ENCODE data around the gene DEXI. TPM values are rescaled to one million over a fixed set of nuclear protein-coding genes. Genes with fewer than 3 reads are reported as not detected.

DEXI gene
- total RNA-seq, 1 donor = 34.0 TPM

GRCh38 chr16:10892782-10893318, 49.4 kb downstream of the DEXI start:
- Histone ChIP-seq H3K79me2 (ENCODE audit: insufficient read depth, low read length) (no peaks in the 10 kb centered on the region), H2AFZ (ENCODE audit: low read length) (no peak overlapping the region), H4K20me1 (ENCODE audit: insufficient read depth, low read length) (no peaks in the 10 kb centered on the region), H3K4me2 (ENCODE audit: insufficient read depth, low read length) (no peak overlapping the region), H3K9me3 (ENCODE audit: low read depth, low read length) (no peaks in the 10 kb centered on the region), H3K4me1 (ENCODE audit: insufficient read depth, low read length) (no peaks in the 10 kb centered on the region), H3K4me3 (ENCODE audit: insufficient read depth, low read length) (no peak overlapping the region), H3K27me3 (ENCODE audit: insufficient read depth, low read length) (no peaks in the 10 kb centered on the region), H3K27ac (ENCODE audit: low read depth, low read length) (no peak overlapping the region), H3K36me3 (ENCODE audit: insufficient read depth, low read length) (no peaks in the 10 kb centered on the region)
- DNase-seq (ENCODE audit: insufficient read length, low spot score, missing footprints) = no peak
- no peak for TF ChIP-seq CTCF (IDR thresholded peaks at IDR 0.05; ENCODE audit: extremely low read depth, low read depth, low read length)

- Histone ChIP-seq H3K4me2 (ENCODE audit: insufficient read depth, low read length) (no peak overlapping the region), H3K27ac (ENCODE audit: low read depth, low read length) (no peak overlapping the region), H3K79me2 (ENCODE audit: insufficient read depth, low read length) (no peaks in the 10 kb centered on the region), H2AFZ (ENCODE audit: low read length) (no peak overlapping the region), H4K20me1 (ENCODE audit: insufficient read depth, low read length) (no peaks in the 10 kb centered on the region), H3K36me3 (ENCODE audit: insufficient read depth, low read length) (no peaks in the 10 kb centered on the region), H3K4me3 (ENCODE audit: insufficient read depth, low read length) (no peak overlapping the region), H3K4me1 (ENCODE audit: insufficient read depth, low read length) (no peaks in the 10 kb centered on the region), H3K9me3 (ENCODE audit: low read depth, low read length) (no peaks in the 10 kb centered on the region), H3K27me3 (ENCODE audit: insufficient read depth, low read length) (peaks cover 3% of the 10 kb centered on the region)
- TF ChIP-seq CTCF (IDR thresholded peaks at IDR 0.05; ENCODE audit: extremely low read depth, low read depth, low read length) = no peak
- no peak for DNase-seq (ENCODE audit: insufficient read length, low spot score, missing footprints)
Measured at GRCh38 chr16:10889855-10890254, 52.4 kb downstream of the DEXI start.

GRCh38 chr16:10888320-10888937, 53.8 kb downstream of the DEXI start:
- Histone ChIP-seq H4K20me1 (ENCODE audit: insufficient read depth, low read length) (no peaks in the 10 kb centered on the region), H3K79me2 (ENCODE audit: insufficient read depth, low read length) (no peaks in the 10 kb centered on the region), H3K27me3 (ENCODE audit: insufficient read depth, low read length) (peaks cover 10% of the 10 kb centered on the region), H3K4me3 (ENCODE audit: insufficient read depth, low read length) (no peak overlapping the region), H3K36me3 (ENCODE audit: insufficient read depth, low read length) (no peaks in the 10 kb centered on the region), H3K9me3 (ENCODE audit: low read depth, low read length) (no peaks in the 10 kb centered on the region), H3K27ac (ENCODE audit: low read depth, low read length) (no peak overlapping the region), H2AFZ (ENCODE audit: low read length) (no peak overlapping the region), H3K4me1 (ENCODE audit: insufficient read depth, low read length) (no peaks in the 10 kb centered on the region), H3K4me2 (ENCODE audit: insufficient read depth, low read length) (no peak overlapping the region)
- DNase-seq (ENCODE audit: insufficient read length, low spot score, missing footprints) = no peak
- TF ChIP-seq CTCF (IDR thresholded peaks at IDR 0.05; ENCODE audit: extremely low read depth, low read depth, low read length) = no peak

GRCh38 chr16:10885246-10885645, 57.0 kb downstream of the DEXI start:
- Histone ChIP-seq H3K4me2 (ENCODE audit: insufficient read depth, low read length) (no peak overlapping the region), H3K27ac (ENCODE audit: low read depth, low read length) (no peak overlapping the region), H4K20me1 (ENCODE audit: insufficient read depth, low read length) (no peaks in the 10 kb centered on the region), H3K79me2 (ENCODE audit: insufficient read depth, low read length) (no peaks in the 10 kb centered on the region), H2AFZ (ENCODE audit: low read length) (no peak overlapping the region), H3K4me1 (ENCODE audit: insufficient read depth, low read length) (no peaks in the 10 kb centered on the region), H3K27me3 (ENCODE audit: insufficient read depth, low read length) (peaks cover 15% of the 10 kb centered on the region), H3K36me3 (ENCODE audit: insufficient read depth, low read length) (no peaks in the 10 kb centered on the region), H3K9me3 (ENCODE audit: low read depth, low read length) (no peaks in the 10 kb centered on the region), H3K4me3 (ENCODE audit: insufficient read depth, low read length) (no peak overlapping the region)
- no peak for DNase-seq (ENCODE audit: insufficient read length, low spot score, missing footprints)
- TF ChIP-seq CTCF (IDR thresholded peaks at IDR 0.05; ENCODE audit: extremely low read depth, low read depth, low read length) = no peak
